Omental fat pad (tissue), 4 donors: ENCODE results near the gene SVOP. TPM values are rescaled to one million over a fixed set of nuclear protein-coding genes. Genes with fewer than 3 reads are reported as not detected.

Experiments used
- ATAC-seq: fragments of 150-250 bp; one replicate; pipeline ENCODE4 v1.9.1; 2016; ENCODE audit warnings: mild to moderate bottlenecking, moderate library complexity; ENCODE audit not compliant: low FRiP score
- DNase-seq: peaks from one replicate; pipeline ENCODE4 v3.0.0-alpha.2; 2019; ENCODE audit warnings: low spot score
- total RNA-seq, 4 donors: library from RNA; depleted of rRNA; stranded (reverse); fragments of >200 nt; gene quantifications; one replicate each; pipeline ENCODE4 v1.1.0, GENCODE V29; 2016
- TF ChIP-seq, protein P1 (sequence below), 3 donors: fragments of 450-650 bp; IDR thresholded peaks; one replicate each; pipeline ENCODE4 v1.5.1; 2016 to 2017; ENCODE audit warnings: antibody characterized with exemption in 3 of 3, mild to moderate bottlenecking in 3 of 3, moderate library complexity in 2 of 3

The SVOP gene
- total RNA-seq, 4 donors from 2014 or later = not detected

DNA sequence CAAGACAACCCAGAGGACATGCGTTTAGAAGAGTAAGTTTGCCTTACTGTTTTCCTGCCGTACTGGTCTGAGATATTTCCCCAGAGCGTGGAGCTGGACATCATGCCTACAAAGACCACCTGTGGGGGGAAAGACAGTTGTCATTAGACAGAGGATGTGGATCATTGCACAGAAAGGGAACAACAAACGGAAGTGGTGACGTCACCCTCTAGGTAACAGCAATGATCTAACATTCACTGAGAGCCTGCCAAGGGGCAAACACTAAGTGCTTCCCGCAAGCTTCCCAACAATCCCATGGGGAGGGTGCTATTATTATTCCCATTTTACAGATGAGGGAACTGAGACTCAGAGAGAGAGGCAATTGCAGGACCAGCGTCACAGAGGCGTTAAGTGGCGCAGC is 48.5 kb downstream of the SVOP start:
- ATAC-seq (no peak), DNase-seq (no peak)
- TF ChIP-seq, protein P1, sequence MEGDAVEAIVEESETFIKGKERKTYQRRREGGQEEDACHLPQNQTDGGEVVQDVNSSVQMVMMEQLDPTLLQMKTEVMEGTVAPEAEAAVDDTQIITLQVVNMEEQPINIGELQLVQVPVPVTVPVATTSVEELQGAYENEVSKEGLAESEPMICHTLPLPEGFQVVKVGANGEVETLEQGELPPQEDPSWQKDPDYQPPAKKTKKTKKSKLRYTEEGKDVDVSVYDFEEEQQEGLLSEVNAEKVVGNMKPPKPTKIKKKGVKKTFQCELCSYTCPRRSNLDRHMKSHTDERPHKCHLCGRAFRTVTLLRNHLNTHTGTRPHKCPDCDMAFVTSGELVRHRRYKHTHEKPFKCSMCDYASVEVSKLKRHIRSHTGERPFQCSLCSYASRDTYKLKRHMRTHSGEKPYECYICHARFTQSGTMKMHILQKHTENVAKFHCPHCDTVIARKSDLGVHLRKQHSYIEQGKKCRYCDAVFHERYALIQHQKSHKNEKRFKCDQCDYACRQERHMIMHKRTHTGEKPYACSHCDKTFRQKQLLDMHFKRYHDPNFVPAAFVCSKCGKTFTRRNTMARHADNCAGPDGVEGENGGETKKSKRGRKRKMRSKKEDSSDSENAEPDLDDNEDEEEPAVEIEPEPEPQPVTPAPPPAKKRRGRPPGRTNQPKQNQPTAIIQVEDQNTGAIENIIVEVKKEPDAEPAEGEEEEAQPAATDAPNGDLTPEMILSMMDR (IDR thresholded peaks at IDR 0.05) = no peak

DNA sequence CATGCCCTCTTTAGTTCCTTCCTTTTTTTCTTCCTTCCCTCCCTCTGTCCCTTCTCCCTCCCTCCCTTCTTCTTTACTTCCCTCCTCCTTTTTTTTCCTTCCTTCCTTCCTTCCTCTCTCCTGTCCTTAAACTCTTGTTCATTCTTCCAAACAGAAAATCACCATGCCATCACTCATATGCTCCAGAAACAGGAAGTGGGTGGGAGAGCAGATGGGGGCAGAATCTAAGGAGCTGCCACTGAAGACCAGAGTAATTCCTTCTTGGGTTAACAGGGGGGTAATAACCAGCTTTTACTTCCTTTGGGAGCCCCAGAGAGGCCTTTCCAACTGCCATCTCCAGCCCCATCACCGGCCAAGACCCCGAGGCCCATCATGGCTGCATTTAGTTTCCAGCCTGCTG is 51.2 kb downstream of the SVOP start:
- no peak for DNase-seq
- no peak for ATAC-seq
- TF ChIP-seq, protein P1 (IDR thresholded peaks at IDR 0.05) = no peak

DNA sequence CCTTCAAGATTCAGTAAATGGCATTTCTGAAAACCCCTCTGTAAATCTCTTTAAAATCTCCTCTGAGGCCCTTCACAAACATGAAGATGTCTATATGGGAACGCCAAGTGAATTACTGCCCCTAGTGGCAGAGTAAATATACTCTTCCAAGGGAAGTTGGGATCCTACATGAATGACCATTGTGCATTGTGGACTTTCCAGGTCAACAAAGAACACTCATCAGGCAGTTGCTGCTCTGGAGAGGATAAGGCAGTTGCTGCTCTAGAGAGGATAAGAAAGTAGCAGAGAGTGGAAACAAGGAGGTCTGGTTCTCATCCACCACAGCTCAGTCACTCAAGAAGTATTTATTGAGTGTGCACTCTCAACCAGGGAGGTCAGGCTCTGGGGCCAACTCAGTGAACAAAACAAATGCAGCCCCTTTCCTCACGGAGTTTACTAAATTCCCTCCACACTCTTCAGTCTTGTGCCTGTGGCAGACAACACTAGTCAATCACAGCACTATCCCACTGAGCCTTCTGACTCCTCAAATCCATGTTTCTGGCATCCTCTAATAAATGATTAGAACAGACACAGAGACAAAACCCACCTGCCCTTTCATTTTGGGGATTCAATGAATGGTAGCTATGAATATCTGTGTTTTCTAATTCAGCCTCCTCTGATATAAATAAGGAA is 52.9 kb downstream of the SVOP start:
- TF ChIP-seq, protein P1 (IDR thresholded peaks at IDR 0.05) = no peak
- ATAC-seq (no peak), DNase-seq (no peak)

DNA sequence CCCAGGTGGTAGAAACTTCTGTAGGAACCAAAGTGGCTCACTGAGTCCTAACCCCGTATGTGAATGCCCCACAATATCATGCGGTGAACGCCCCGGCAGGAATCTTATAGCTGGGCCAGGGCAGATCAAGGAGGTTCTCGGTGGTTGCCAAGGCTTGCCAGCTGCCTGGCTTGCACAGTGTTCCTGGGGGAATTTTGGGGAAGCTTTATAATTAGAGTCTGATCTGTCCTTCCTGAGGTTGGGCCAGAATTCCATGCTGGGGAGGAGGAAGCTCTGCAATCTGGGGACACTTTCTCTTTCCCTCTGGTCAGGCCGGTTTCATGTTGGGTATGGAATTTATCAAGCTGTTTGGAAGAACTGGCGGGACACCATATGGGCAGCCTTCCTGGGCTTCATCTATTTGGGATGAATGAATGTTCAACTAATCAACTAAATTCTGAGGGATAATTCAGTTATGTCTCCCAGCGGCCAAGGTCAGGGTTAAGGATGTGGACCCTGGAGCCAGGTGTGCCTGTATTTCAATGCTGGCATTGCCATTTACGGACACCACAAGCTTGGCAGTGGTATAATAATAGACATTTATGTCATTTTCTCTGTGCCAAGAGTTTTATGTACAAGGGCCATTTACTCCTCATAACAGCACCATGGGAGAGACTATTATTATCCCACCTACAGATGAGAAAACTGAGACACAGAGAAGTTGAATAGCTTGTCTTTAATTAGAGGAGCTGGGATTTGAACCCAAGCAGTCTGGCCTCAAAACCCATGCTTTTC is 54.3 kb downstream of the SVOP start:
- no peak for DNase-seq
- no peak for ATAC-seq
- TF ChIP-seq, protein P1 (IDR thresholded peaks at IDR 0.05) = no peak

DNA sequence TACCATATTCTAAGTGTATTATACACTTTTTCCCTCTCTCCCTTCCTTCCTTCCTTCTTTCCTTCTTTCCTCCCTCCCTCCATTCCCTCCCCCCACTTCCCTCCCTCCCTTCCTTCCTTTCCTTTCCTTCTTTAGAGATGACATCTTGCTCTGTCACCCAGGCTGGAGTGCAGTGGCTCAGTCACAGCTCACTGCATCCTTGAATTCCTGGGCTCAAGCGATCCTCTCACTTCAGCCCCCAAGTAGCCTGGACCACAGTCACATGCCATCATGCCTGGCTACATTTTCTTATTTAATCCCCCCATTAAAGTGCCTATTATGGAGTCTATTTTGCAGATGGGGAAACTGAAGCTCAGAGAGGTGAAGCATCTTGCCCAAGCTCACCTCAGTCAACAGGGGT is 55.0 kb downstream of the SVOP start:
- ATAC-seq = no peak
- TF ChIP-seq, protein P1 (IDR thresholded peaks at IDR 0.05) = no peak

DNA sequence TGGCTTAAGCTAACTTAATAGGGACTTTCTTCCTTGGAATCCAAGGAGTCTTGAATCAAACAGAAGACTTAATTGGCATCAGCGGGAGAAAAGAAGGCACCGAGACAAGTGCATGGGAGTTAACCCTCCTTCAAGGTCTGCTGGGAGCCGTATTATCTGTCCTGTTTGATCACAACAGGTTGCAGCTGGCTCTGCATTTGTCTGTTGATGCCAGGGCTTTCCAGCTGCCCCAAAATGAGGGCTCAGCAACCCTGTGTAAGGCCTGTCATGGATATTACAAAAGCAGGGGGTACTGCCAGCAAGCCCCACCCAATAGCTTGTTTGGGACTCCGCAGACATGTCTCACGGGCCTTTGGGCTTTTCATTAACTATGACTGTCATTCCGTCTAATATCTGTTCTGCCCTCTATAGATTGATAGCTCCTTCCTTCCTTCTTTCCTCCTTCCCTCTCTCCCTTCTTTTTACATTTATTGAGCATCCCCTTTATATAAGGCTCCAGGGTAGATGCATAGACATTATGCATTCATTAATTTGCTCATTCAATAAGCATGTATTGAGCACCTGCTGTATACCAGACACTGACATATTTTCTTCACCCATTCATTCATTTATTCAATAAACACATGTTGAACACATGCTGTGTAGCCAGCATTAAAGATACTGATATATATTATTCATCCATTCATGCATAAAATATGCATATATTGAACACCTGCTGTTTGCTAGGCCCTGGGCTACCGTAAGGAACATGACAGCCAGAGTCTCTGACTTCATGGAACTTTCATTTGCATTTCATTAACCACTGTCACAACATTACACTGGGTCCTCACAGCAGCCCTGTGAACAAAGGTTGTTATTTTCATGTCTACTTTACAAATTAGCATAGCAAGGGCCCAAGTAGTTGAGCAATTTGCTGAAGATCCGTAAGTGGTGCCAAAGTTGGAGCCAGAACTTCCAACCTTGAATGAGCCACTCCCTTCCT is 56.2 kb downstream of the SVOP start:
- ATAC-seq (no peak), DNase-seq (no peak)
- TF ChIP-seq, protein P1 (IDR thresholded peaks at IDR 0.05) = no peak

More for the DNA sequence above, 55.0 kb downstream of the SVOP start:
- DNase-seq = no peak
